AG08396 (cell line): ENCODE measurements around the gene MCRIP2.
A peak's percentile ranks its signal among the peaks of the same experiment; 100 is the strongest.

Experiments used
- DNase-seq: peaks from one replicate; pipeline ENCODE4 v3.0.0; 2012; ENCODE audit warnings: low spot score, mixed read lengths

Gene MCRIP2

DNA sequence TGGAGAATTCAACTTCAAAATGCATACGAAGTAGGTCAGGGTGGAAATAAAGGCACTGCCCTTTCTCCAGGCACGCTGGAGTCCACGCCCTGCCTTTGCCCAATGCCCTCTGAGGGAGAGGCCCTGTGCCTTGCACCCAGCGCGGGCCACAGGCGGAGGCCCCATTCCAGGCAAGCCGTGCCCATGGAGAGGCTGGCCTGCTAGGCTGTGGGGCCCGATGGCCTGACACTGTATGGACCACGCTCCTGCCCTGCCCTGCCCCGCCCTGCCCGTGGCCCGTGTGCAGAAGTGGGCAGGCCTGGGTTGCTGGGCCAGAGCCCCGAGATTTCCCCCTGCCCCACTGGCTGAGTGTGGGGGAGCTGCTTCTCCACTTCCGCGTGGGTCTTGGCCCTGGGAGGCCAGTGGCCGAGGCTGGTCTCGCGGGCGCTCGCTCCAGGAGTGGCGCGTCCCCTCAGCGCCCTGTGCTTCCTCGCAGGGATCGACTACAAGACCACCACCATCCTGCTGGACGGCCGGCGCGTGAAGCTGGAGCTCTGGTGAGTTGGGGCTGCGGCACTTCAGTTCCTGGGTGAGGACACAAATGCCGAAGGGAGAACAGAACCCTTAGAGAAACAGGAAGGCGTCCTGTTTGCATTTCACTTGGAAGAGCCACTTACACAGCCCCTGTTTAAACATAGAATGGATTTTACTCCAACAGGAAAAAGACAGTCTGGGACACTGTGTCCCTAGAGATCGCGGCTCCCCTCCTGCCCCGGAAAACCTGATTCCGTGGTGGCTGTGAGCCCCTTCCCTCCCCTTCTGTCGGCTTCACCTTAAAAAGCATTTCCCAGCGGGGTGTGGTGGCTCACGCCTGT, 24.7 kb upstream of the MCRIP2 start:
- no peak for DNase-seq

DNA sequence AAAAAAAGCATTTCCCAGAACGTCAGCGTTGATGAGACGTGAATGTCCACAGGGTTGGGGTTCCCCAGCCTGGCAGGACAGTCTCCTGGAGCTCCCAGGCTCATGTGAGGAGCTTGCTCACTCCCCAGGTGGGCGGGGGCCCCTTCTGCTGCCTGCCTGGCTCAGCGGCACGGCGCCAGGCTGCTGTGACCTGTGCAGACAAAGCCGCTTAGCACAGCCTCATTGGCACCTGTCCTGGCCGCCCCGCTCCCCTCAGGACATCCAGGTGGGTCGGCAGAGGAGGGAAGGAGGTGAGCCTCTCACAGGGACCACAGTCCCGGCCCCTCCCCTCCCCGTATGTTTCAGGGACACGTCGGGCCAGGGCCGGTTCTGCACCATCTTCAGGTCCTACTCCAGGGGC, 23.8 kb upstream of the MCRIP2 start:
- no peak for DNase-seq

DNA sequence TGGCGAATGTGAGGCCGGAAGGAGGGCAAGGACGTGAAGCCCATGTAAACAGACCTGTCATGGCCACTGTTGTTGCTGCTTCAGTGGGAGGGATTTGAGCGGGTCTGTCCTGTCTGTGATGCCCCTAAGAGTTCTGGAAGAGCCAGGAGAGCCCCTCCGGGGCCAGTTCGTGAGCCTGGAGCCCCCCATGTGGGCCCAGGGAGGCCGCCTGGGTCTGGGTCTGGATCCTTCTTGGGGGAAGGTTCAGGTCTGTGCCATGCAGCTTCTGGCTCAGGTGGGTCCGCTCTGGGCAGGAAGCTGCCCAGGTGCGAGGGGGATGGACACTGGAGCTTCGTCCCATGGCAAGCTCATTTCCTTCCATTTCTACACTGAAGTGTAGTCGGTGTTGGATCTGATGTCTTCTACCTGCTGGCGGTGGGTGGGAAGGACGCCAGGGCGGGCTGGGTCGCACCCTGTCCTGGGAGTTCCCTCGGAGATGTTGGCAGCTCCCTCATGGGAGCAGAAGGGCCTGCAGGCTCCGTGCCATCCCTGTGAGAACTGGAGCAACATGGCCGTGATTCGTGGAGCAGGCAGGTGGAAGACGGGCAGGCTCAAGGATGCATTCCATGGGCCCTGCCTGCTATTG, 22.0 kb upstream of the MCRIP2 start:
- no peak for DNase-seq

DNA sequence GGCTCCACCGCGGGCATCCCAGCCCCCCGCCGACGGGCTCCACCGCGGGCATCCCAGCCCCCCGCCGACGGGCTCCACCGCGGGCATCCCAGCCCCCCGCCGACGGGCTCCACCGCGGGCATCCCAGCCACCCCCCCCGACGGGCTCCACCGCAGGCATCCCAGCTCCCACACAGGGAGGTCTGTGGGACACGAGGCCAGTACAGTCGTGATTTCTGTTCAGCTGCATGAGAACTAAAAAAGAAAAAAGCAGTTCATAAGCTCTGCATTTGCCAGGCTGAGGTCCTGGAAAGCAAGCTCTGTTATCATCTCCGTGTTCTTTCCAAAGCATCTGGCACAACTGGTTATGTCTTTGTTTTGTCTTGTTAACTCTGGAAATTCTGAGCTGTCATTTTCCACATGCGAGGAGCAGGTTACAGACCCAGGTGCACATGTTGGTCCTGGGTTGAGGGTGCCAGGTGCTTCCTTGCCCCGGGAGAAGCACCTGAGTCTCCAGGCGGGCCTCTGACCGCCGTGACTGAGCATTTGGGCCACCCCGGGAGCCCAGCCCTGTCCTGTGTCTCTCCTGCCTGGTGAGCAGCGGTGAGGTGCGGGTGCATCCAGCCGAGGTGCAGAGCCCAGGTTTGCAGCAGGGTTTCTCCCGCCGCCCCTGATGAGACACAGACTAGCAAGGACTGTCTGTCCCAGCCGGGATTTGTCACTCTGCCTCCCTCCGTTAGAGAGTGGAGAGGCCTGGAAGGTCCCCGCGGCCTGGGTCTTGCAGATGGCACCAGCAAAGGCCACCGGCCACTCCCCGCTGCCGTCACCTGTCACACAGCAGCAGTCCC, 20.7 kb upstream of the MCRIP2 start:
- DNase-seq, result no peak

DNA sequence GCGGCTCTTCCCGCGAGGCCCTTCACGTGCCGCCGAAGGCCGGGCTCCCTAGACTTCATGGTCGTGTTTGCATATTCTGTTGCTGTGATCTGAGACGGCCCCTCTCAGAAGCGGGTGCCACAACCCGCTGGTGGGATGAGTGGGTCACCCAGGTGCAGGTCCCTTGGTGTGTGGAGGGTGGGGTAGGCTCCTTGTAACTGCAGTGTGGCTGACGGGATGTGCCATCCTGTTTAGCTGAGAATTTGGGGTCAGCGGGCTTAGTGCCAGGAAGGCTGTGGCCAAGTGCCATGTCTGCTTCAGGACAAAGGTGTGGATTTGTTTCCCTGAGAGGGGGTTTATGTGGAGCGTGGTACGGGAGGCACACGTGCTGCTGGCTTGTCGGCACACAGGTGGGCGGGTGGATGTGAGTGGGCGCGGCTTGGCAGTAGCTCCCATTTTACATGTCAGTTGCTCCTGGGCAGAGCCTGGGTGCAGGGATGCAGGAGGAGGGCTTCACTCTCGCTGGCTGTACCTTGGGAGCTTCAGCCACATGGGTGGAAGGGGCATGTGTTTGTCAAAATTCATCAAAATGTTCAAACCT, 20.0 kb upstream of the MCRIP2 start:
- DNase-seq, result no peak

DNA sequence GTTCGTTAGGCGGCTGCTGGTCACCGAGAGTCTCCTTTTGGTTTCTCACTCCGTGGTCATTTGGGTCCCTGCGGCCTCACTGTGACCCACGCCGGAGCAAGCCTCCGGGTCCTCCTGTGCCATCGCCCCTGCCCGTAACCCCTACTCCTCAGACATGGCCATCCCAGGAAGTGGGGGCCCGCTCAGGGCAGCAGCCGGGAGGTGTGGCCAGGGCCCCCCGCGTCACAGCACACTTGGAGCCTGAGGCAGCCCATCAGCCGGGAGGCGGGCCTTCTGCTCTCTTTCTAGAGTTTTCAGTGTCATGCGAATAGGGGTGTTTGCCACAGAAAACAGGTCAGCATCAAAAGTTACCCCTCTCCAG, 18.7 kb upstream of the MCRIP2 start:
- DNase-seq, result no peak

DNA sequence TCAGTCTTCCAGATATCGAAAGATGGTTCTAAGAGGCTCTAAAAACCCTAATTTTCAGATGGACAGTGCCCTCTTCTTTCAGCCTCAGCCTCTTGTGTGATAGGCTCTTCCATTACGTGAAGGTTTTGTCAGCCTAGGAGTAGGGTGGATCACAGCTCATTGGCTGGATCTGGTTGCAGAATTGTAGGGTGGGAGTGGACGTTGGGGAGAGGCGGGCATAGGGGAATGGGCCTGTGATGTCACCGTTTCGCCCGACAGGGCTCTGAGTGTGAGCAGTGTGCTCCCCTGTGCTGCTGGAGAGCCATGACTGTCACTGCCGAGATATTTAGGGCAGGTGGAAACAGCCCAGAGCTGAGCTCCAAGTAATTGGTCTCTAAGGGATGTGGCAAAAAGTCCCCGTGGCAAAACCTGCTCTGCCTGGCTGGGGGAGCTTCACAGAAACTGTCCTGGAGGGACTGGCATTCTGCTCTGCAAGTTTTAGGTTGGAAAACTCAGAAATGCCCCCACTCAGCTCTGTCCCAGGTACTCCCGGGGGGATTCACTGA, 17.0 kb upstream of the MCRIP2 start:
- DNase-seq, result no peak

DNA sequence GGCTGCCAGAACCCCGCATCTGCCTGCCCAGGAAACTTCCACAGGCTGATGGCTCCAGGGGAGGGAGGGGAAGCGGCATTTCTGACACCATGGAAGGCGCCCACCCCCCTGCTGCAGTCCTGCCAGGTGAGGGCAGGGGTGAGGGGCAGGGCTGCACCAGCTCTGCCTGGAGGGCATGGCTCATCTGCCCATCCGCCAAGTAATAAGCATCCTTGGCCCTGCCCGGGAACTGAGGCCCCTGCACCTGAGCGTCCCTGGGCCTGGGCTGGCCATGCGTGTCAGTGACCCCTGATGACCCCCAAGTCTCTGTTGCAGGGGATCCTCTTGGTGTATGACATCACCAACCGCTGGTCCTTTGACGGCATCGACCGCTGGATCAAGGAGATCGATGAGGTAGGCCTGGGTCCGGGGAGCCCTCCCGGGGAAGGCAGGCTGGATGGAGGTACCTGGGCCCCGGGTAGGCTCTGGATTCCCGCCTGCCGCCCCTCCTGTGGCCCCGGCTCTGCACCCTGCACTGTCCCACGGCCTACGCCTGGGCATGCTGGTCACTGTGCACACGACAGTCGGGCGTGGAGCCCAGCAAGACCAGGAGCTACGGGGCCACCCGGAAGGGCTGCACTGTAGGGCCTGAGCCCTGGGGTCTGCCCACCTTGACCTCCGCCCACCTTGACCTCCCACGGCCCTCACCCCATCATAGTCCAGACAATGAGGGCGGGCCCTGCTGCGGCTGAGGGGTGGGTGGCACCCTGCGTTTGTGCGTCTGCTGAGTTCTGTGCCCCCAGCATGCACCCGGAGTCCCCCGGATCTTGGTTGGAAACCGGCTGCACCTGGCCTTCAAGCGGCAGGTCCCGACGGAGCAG, 16.3 kb upstream of the MCRIP2 start:
- DNase-seq, result no peak

DNA sequence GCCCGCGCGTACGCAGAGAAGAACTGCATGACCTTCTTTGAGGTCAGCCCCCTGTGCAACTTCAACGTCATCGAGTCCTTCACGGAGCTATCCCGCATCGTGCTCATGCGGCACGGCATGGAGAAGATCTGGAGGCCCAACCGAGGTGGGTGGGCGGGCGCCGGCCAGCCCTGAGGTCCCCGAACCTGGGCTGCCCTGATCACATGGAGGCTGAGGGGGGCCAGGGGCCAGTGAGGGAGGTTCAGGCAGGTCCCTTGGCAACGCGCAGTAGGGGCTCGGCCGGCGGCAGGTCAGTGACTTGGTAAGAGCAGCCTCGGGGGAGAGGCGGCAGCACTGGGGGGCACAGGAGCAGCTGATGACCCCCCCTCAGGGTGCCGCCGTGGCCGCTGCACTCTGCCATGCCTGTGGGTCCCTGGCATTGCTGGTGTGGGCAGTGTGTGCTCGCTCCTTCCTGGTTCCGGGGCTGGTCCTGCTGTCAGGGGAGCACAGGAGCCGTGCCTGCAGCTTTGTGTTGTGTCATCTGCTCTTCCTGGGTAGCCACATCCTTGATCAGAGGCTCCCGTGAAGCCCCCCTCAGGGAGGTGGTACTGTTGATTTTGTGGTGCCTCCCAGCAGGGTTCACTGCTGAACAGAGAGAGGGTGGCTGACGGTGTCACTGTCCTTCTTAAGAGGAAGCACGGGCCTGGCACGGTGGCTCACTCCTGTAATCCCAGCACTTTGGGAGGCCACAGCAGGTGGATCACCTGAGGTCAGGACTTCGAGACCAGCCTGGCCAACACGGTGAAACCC, 15.5 kb upstream of the MCRIP2 start:
- no peak for DNase-seq

DNA sequence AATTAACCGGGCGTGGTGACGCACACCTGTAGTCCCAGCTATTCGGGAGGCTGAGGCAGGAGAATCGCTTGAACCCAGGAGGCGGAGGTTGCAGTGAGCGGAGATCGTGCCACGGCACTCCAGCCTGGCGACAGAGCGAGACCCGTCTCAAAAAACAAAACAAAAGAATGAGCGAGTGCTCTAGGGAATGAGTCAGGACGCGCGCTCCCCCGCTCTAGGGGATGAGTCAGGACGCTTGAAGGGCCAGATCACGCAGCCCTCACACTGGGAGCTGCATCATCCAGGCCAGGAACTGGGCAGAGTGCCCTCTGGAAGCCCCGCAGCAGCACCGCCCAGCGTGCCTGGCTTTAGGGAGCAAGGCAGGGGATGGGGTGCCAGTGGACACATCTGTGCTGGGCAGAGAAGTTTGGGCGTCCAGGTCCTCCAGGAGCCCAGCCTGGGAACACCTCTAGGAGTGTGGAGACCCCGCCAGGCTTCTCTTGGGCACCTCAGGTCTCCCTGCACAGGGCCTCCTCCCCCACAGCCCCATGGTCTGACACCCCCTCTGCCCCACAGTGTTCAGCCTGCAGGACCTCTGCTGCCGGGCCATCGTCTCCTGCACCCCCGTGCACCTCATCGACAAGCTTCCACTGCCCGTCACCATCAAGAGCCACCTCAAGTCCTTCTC, 14.7 kb upstream of the MCRIP2 start:
- DNase-seq, result peak; percentile 99

DNA sequence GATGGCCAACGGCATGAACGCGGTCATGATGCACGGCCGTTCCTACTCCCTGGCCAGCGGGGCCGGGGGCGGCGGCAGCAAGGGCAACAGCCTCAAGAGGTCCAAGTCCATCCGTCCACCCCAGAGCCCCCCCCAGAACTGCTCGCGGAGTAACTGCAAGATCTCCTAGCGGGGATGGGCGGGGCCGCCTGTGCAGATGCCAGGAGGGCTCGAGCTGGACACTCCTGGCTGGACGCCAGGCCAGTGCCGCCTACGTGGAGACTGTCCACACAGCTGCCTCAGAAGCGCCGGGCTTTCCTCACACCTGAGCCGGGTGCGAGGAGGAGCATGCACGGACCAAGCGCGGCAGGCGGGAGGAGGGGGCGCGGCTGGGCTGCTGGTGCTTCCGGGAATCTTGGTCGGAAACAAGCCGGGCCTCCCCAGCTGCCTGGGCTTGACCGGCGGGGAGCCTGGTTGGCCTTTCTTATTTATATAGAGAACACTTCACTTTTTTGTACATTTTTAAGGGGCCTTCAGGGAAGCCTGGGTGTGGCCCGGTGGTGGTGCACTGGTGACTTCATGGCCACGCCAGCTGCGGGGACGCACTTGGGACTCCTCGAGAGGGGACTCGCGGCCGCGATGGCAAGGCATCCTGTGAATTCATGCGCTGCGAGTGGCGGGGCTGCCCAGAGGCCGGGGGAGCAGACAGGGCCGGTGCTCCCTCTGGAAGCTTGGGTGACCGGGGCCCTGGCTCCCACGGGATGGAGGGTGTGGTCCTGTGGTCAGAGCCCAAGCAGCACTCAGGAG, 14.0 kb upstream of the MCRIP2 start:
- DNase-seq, result no peak

DNA sequence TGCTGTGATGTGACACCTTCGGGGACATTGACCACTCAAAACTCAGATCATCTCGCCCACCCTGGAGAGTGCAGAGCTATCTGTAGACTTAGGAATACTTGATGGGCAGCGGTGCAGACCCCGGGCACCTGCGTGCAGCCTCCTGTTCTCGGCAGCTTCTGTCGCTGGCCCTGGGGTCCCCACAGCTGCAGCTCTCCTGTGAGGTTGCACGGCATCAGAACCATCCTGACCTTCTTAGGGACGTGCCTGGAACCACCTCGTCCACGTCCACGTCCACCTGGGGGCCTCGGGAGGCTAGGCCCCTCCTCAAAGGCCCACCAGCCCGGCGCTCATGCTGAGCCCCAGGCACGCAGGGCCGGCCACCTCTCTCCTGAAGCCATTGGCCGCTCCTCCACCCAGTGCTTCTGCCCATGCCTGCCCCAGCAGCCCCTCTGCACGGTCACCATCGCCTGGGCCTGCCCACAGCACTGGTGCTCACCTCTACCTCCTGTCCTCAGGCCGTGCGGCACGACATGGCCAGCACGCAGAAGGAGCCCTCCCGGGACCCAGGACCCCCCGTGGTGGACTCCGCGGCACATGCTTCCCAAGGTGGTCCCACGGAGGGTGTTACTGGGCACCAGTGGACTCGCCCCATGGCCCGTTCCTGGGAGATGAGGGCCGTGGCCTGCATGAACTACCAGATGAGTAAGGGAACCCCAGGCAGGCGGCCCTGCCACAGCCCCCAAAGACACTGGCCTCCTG, 13.1 kb upstream of the MCRIP2 start:
- DNase-seq, result no peak

DNA sequence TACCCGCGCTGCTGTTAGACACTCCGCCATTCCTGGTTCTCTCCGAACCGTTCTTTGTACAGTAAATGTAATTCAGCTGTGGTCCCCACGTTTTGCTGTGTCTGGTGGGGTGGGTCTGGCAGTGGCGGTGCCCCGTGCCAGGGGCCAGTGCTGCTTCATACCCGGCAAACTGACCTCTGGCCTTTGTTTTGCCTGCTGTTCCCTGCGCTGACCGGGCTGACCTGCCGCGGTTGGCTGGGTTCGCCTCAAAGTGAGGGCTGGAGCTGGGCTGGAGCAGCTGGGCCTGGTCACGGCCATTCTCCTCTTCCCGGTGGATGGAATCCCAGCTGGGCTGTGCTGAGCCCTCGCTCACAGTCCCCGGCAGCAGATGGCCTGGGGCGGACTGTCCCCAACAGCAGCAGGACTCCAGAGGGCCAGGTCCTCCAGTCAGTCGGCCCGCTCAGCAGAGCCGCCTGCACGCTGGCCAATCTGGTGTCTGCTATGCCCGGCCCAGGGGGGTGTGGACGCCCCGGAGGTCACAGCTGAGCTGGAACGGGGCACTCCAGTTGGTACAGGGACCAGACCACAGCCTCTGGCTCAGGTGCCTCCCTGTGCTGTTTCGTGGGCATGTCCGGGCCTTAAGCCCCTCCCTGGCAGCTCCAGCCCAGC, 12.3 kb upstream of the MCRIP2 start:
- DNase-seq, result no peak

DNA sequence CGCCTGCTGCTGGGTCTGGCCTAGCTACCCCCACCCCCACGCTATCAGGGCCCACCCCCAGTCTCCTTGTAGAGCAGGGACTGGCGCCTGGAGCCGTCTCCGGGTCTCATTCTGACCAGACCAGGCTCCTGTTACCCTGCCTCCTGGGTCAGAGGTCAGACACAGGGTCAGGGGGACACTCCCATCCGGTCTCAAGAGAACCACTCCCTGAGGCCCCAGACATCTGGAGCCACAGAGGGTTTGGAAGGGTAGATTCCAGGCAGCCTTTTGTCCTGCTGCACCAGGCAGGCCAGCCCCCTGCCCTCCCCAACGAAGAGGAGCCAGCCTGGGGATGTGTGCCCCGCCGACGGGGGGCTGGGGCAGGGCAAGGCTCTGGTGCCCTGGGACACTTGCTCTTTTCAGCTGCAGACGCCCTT, 11.8 kb upstream of the MCRIP2 start:
- DNase-seq, result no peak

DNA sequence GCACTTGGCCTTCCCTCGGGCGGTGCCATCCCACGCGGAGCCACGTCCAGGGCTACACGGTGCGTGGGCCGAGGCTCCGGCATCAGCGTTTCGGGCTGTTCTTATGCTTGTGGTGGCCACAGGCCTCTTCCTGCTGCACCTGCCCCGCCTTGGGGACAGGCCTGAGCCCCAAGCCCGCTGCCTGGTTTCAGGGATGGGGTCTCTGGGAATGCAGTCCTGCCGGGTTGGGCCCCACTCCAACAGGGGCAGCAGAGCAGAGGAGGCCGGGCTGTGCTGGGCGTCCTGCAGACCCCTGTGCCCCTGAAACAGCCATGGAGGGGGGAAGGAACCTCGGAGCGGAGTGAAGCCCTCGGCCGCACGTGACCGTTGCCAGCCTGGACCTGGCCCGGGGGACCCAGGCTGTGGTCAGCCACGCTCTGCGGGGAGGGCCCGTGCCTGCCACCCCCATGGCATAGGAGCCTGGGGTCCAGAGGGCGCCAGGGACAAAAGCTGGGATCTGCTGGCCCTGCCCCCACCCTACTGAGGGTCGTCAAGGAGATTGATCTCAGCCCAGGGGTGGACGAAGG, 11.3 kb upstream of the MCRIP2 start:
- DNase-seq, result no peak

DNA sequence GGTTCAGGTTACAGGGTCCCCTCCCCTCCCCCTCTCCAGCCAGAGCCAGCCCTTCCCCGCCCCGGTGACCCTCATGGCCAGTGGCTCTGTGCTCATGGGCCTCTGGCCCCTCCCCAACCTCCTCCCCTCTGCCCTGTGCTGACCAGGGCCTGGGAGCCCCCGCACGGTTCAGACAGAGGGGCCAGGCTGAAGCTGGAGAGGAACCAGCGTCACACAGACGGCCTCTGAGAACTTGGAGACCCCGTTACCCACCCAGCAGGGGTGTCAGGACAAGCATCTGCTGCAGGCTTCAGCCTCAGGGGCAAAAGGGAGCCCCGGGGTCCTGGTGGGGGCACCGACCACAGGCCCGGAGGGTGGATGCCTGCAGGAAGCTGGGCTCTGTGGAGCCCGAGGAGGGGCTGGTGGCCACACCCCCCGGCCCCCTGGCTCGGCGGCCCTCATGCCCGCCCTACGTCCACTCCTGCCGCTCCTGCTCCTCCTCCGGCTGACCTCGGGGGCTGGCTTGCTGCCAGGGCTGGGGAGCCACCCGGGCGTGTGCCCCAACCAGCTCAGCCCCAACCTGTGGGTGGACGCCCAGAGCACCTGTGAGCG, 10.7 kb upstream of the MCRIP2 start, which contains the start of gene WFIKKN1:
Gene WFIKKN1 (plus strand): TSS at position 171 of the 591 bp plus-strand sequence. CDS start 269 bp downstream, at position 440.
- DNase-seq, result no peak

DNA sequence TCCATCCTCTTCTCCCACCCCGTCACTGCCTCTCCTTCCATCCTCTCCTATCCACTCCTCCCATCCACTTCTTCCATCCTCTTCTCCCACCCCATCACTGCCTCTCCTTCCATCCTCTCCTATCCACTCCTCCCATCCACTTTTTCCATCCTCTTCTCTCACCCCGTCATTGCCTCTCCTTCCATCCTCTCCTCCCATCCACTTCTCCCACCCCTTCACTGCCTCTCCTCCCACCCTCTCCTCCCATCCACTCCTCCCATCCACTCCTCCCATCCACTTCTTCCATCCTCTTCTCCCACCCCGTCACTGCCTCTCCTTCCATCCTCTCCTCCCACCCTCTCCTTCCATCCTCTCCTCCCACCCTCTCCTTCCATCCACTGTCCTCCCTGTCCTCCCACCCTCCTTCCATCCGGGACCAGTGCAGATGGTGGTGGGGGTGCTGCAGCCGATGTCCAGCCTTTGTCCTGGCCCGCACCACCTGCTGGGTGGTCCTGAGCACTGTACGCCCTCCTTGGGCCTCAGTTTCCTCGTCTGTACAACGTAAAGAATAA, 9.7 kb upstream of the MCRIP2 start:
- no peak for DNase-seq
